K562 (cell line): ENCODE results near the gene GPR108. TPM values are rescaled to one million over a fixed set of nuclear protein-coding genes. Genes with fewer than 3 reads are reported as not detected.

Experiments used
- CHAMP1 ChIP-seq: fragments of 450-650 bp; IDR thresholded peaks from 2 replicates; pipeline ENCODE4 v1.6.1; 2016; ENCODE audit warnings: mild to moderate bottlenecking
- HDAC2 ChIP-seq: fragments of 450-650 bp; IDR thresholded peaks from 2 replicates; pipeline ENCODE4 v1.6.1; 2016; ENCODE audit warnings: mild to moderate bottlenecking
- HDGF ChIP-seq: fragments of 450-650 bp; IDR thresholded peaks from 2 replicates; pipeline ENCODE4 v1.6.1; 2016
- KLF13 ChIP-seq: fragments of 450-650 bp; IDR thresholded peaks from 2 replicates; pipeline ENCODE4 v1.6.1; 2016; ENCODE audit warnings: missing genetic modification characterization, low read depth, mild to moderate bottlenecking, missing compliant biosample characterization, moderate library complexity, borderline replicate concordance
- MGA ChIP-seq: fragments of 450-650 bp; IDR thresholded peaks from 2 replicates; pipeline ENCODE4 v1.6.1; 2016; ENCODE audit warnings: mild to moderate bottlenecking, moderate library complexity
- NR2C2 ChIP-seq, 2 experiments: fragments of 200-800 bp in 1 of 2; sonication (Bioruptor generic) in 1 of 2; sonication (generic) in 1 of 2; formaldehyde crosslinking in 1 of 2; IDR thresholded peaks; 2 replicates each; pipeline versions ENCODE4 v1.6.1 to v1.8.0; 2016 to 2022; ENCODE audit warnings: mild to moderate bottlenecking in 1 of 2, missing compliant biosample characterization in 1 of 2, missing genetic modification characterization in 1 of 2, missing genetic modification reagents in 1 of 2
- VEZF1 ChIP-seq: fragments of 200-800 bp; sonication (Bioruptor generic); IDR thresholded peaks from 2 replicates; pipeline ENCODE4 v1.6.1; 2017; ENCODE audit warnings: missing genetic modification characterization, missing compliant biosample characterization
- ZEB2 ChIP-seq: fragments of 450-650 bp; IDR thresholded peaks from 2 replicates; pipeline ENCODE4 v1.6.1; 2016
- ZFP36 ChIP-seq: fragments of 150-350 bp; IDR thresholded peaks from 2 replicates; pipeline ENCODE4 v1.6.1; 2018; ENCODE audit warnings: low read length, low read depth; ENCODE audit not compliant: partially characterized antibody
- ZNF57 ChIP-seq: fragments of 450-650 bp; formaldehyde crosslinking; IDR thresholded peaks from 2 replicates; pipeline ENCODE4 v1.4.0; 2020; ENCODE audit warnings: mild to moderate bottlenecking, moderate library complexity
- ZNF79 ChIP-seq: fragments of 250-450 bp; sonication (Bioruptor Pico); IDR thresholded peaks from 2 replicates; pipeline ENCODE4 v1.4.0; 2020; ENCODE audit warnings: low read depth, mild to moderate bottlenecking, moderate library complexity
- polyA plus RNA-seq, 8 experiments: library from polyadenylated mRNA; depleted of rRNA in 4 of 8; stranded (reverse) in 5 of 8; unstranded in 3 of 8; fragments of >200 nt; fragmentation: Nextera tagmentation in 2 of 8; fragmentation: Illumina TruSeq in 1 of 8; extraction: Ambion mirVana in 2 of 8; extraction: Trizol in 1 of 8; gene quantifications; 2 replicates each; pipeline versions ENCODE4 v1.2.1 to v1.2.3, GENCODE V29; 2011 to 2014; ENCODE audit warnings: inconsistent platforms in 1 of 8, missing spikeins in 1 of 8
- total RNA-seq, 7 experiments: library from RNA; depleted of rRNA in 6 of 7; stranded (reverse); fragments of >200 nt in 6 of 7; fragmentation: Illumina TruSeq in 2 of 7; extraction: Trizol in 2 of 7; gene quantifications; 2 replicates each; pipeline versions ENCODE4 v1.2.1 to v1.2.3, GENCODE V29; 2011 to 2021; ENCODE audit warnings: low replicate concordance in 1 of 7

The GPR108 gene
- total and polyA plus RNA-seq, 9 of the 15 experiments (the other 6 are each of a cell fraction or from before 2014, with no cell fraction given), result 2.4 to 33.2 (median 24.4) TPM

- TF ChIP-seq HDAC2 (no peak), VEZF1 (CRISPR knock-in tag) (peak; percentile 95), CHAMP1 (no peak), HDGF (peak; percentile 96), ZNF79 (CRISPR knock-in tag) (no peak), ZFP36 (no peak), KLF13 (tag) (peak; percentile 79; the same call in 1 of the 2 replicates), ZEB2 (0 out of 2 replicates have a peak, but pooled peaks have one; percentile 58), ZNF57 (CRISPR knock-in tag) (no peak), MGA (no peak), NR2C2 (CRISPR knock-in tag; IDR thresholded peaks at IDR 0.05) (no peak), NR2C2 (tag; IDR thresholded peaks at IDR 0.05) (no peak)
Measured at GRCh38 chr19:6718741-6719539, 18.4 kb downstream of the GPR108 start (continued).
